HUDEP-2 (cell line): ENCODE results near the gene PCDHGA1.
"Not testable (repeated sequence)": the region's sequence is repeated elsewhere in the genome, so short reads cannot be mapped to it uniquely, and the experiment has no call there.

ENCODE experiments used
- DNase-seq, 76 experiments: peaks; one replicate each; lab custom pipeline; 2025; ENCODE audit not compliant: unreplicated experiment in 76 of 76; lab: John Stamatoyannopoulos, UW

Gene PCDHGA1

GRCh38 chr5:141407790-141408505, 77.6 kb downstream of the PCDHGA1 start, which contains the start of gene PCDHGB6:
Gene PCDHGB6 (plus strand): TSS chr5:141408021. CDS start chr5:141408203, 182 bp downstream.
- DNase-seq, result peak in 10 of 76 experiments; percentile 3 to 22 (median 14)

- DNase-seq, result no peak
Measured at GRCh38 chr5:141409598-141410306, 79.4 kb downstream of the PCDHGA1 start.

GRCh38 chr5:141411575-141411974, 81.3 kb downstream of the PCDHGA1 start:
- no peak for DNase-seq

GRCh38 chr5:141412854-141413539, 82.7 kb downstream of the PCDHGA1 start, which contains the start of gene PCDHGA10:
Gene PCDHGA10 (plus strand): TSS chr5:141412987. CDS start chr5:141413176, 189 bp downstream.
- peak in 54 of 76 experiments; percentile 1 to 67 (median 30) for DNase-seq

- DNase-seq, result peak in 1 of 76 experiments; percentile 6
Measured at GRCh38 chr5:141413540-141414069, 83.3 kb downstream of the PCDHGA1 start.

- DNase-seq, result not testable (repeated sequence)
Measured at GRCh38 chr5:141414548-141415274, 84.4 kb downstream of the PCDHGA1 start.

GRCh38 chr5:141415275-141415618, 84.9 kb downstream of the PCDHGA1 start:
- not testable (repeated sequence) for DNase-seq

GRCh38 chr5:141417494-141418172, 87.3 kb downstream of the PCDHGA1 start, which contains the start of gene PCDHGB7:
Gene PCDHGB7 (plus strand): TSS chr5:141417677. CDS start chr5:141417860, 183 bp downstream.
- peak in 37 of 76 experiments; percentile 1 to 63 (median 22) for DNase-seq

GRCh38 chr5:141419074-141419880, 89.0 kb downstream of the PCDHGA1 start:
- no peak for DNase-seq

- peak in 16 of 76 experiments; percentile 3 to 23 (median 14) for DNase-seq
Measured at GRCh38 chr5:141420855-141421488, 90.7 kb downstream of the PCDHGA1 start, which contains the start of gene PCDHGA11. Gene PCDHGA11 (plus strand): TSS chr5:141421051. CDS start chr5:141421228, 177 bp downstream.

GRCh38 chr5:141421489-141421855, 91.2 kb downstream of the PCDHGA1 start:
- DNase-seq, result no peak

- DNase-seq, result no peak
Measured at GRCh38 chr5:141422742-141423291, 92.5 kb downstream of the PCDHGA1 start.

GRCh38 chr5:141427783-141428426, 97.6 kb downstream of the PCDHGA1 start:
- DNase-seq, result no peak

GRCh38 chr5:141430332-141431113, 100.2 kb downstream of the PCDHGA1 start, which contains the start of gene PCDHGA12:
Gene PCDHGA12 (plus strand): TSS chr5:141430507. CDS start chr5:141430760, 253 bp downstream.
- DNase-seq, result peak in 6 of 76 experiments; percentile 1 to 30 (median 6)

GRCh38 chr5:141431286-141431685, 101.0 kb downstream of the PCDHGA1 start:
- DNase-seq, result no peak

GRCh38 chr5:141432308-141432707, 102.0 kb downstream of the PCDHGA1 start:
- DNase-seq, result not testable (repeated sequence)
